ENCODE data around the gene ITGA6. TPM values are rescaled to one million over a fixed set of nuclear protein-coding genes. Genes with fewer than 3 reads are reported as not detected.
A peak's percentile ranks its signal among the peaks of the same experiment; 100 is the strongest.

The ITGA6 gene
- polyA plus RNA-seq, 2 of the 4 experiments (the other 2 are of a cell fraction) = 25.7 to 27.7 TPM

- ATAC-seq (no peak; a peak in 1 of 6 replicates), DNase-seq (ENCODE audit: low read depth in 1 of 2, low spot score in 1 of 2) (peak in 1 of 2 experiments; percentile 62), FAIRE-seq (no peak)
- Histone ChIP-seq H3K4me3 (no peak overlapping the region), H3K9me3 (no peaks in the 10 kb centered on the region), H3K4me2 (peak overlapping the region; percentile 76), H3K27ac (peak overlapping the region; percentile 76 to 82), H3K4me1 (peaks cover 61% of the 10 kb centered on the region)
- TF ChIP-seq RNF2 (IDR thresholded peaks at IDR 0.05; ENCODE audit: borderline replicate concordance, low read depth) = no peak
- TF ChIP-seq NR3C1 (IDR thresholded peaks at IDR 0.05) = no peak
- TF ChIP-seq HEYL (CRISPR knock-in tag; IDR thresholded peaks at IDR 0.05) = no peak
- TF ChIP-seq FOSL2 (IDR thresholded peaks at IDR 0.05) = no peak
- no peak for TF ChIP-seq FOSL2 (CRISPR knock-in tag; IDR thresholded peaks at IDR 0.05)
- TF ChIP-seq GATA3 (IDR thresholded peaks at IDR 0.05; ENCODE audit: borderline replicate concordance) = no peak
- no peak for TF ChIP-seq NFE2L2 (conservative IDR thresholded peaks at IDR 0.05; ENCODE audit: low read length)
- TF ChIP-seq PBX3 (IDR thresholded peaks at IDR 0.05) = no peak
- TF ChIP-seq EHF (CRISPR knock-in tag; IDR thresholded peaks at IDR 0.05) = no peak
- TF ChIP-seq MAZ (IDR thresholded peaks at IDR 0.05; ENCODE audit: borderline replicate concordance, low read depth, low read length) = no peak
- TF ChIP-seq ZFP36 (IDR thresholded peaks at IDR 0.05; ENCODE audit: borderline replicate concordance, partially characterized antibody) = no peak
- no peak for TF ChIP-seq SREBF2 (IDR thresholded peaks at IDR 0.05)
- TF ChIP-seq JUN (IDR thresholded peaks at IDR 0.05) = no peak
- TF ChIP-seq E2F6 (IDR thresholded peaks at IDR 0.05; ENCODE audit: borderline replicate concordance, low read depth) = no peak
- TF ChIP-seq HOXB5 (CRISPR knock-in tag; IDR thresholded peaks at IDR 0.05) = no peak
- no peak for TF ChIP-seq CBX2 (IDR thresholded peaks at IDR 0.05; ENCODE audit: borderline replicate concordance, low read depth)
- no peak for TF ChIP-seq ZNF302 (CRISPR knock-in tag; IDR thresholded peaks at IDR 0.05)
- POLR2A ChIA-PET = interaction anchor here (4.9 kb wide), 1 partner anchor 12 kb away, joined by 59 read pairs; the partner anchor contains the start of gene ITGA6
- CTCF ChIA-PET = interaction anchor here (0.6 to 33.8 kb wide), 7 partner anchors 8 to 491 kb away, joined by 3 to 654 read pairs (median 7); partner anchors contain the start of gene ITGA6
- WGBS (ENCODE audit: missing lambda C conversion rate) = 3% methylated on average over 1 of the region's 1 CpG
Measured at GRCh38 chr2:172440795-172441194, 13.4 kb downstream of the ITGA6 start.

GRCh38 chr2:172442072-172442895 lies 14.9 kb downstream of the ITGA6 start:
- ChIA-PET CTCF (interaction anchor here (0.8 to 33.8 kb wide), 5 partner anchors 14 to 269 kb away, joined by 3 to 654 read pairs (median 11); partner anchors contain the start of gene ITGA6), POLR2A (interaction anchor here (0.6 to 4.9 kb wide), 3 partner anchors 9 to 170 kb away, joined by 3 to 59 read pairs (median 3); partner anchors contain the start of gene ITGA6)
- peaks cover 60% of the 10 kb centered on the region for H3K4me1 ChIP-seq
- H3K27ac ChIP-seq = peak overlapping the region; percentile 76 to 82
- FAIRE-seq (peak; percentile 56), ATAC-seq (peak; percentile 96 to 98), DNase-seq (ENCODE audit: low read depth in 1 of 2, low spot score in 1 of 2) (peak; percentile 86 to 94)
- H3K4me2 ChIP-seq = peak overlapping the region; percentile 76
- H3K9me3 ChIP-seq = no peaks in the 10 kb centered on the region
- TF ChIP-seq BHLHE40 (IDR thresholded peaks at IDR 0.05; ENCODE audit: low read depth, low read length) (no peak), JUNB (IDR thresholded peaks at IDR 0.05) (peak; percentile 80; the same call in 1 of the 2 replicates), MAX (IDR thresholded peaks at IDR 0.05) (peak; percentile 17; the same call in 1 of the 2 replicates), CEBPB (IDR thresholded peaks at IDR 0.05) (peak in 1 of 2 experiments; percentile 49; a peak in 2 of 4 replicates), SREBF2 (IDR thresholded peaks at IDR 0.05) (no peak), GATA3 (IDR thresholded peaks at IDR 0.05; ENCODE audit: borderline replicate concordance) (peak; percentile 27; the same call in 1 of the 2 replicates), FOSL2 (IDR thresholded peaks at IDR 0.05) (peak; percentile 89), FOSL2 (CRISPR knock-in tag; IDR thresholded peaks at IDR 0.05) (peak; percentile 92), EHMT2 (IDR thresholded peaks at IDR 0.05; ENCODE audit: low read depth) (no peak), REST (IDR thresholded peaks at IDR 0.05) (no peak), USF2 (IDR thresholded peaks at IDR 0.05) (no peak), HDAC2 (IDR thresholded peaks at IDR 0.05) (no peak), MAFK (IDR thresholded peaks at IDR 0.05; ENCODE audit: partially characterized antibody) (peak; percentile 38)
- peak overlapping the region; percentile 17; the same call in 1 of the 3 replicates for H3K4me3 ChIP-seq
- 15% methylated on average over 10 of the region's 10 CpGs for whole genome bisulfite sequencing (ENCODE audit: missing lambda C conversion rate)

All from A549 (cell line).